Astrocyte (in vitro differentiated cells and primary cell): ENCODE data around the gene CAMK2B.

Source experiments
- EZH2 ChIP-seq: IDR thresholded peaks from 2 replicates; pipeline ENCODE4 v1.6.1; 2012; ENCODE audit warnings: mild to moderate bottlenecking, low read length, inconsistent platforms; ENCODE audit not compliant: insufficient read depth
- TF ChIP-seq, protein P1 (sequence below): IDR thresholded peaks from 2 replicates; pipeline ENCODE4 v1.5.1; 2011; ENCODE audit warnings: low read depth, mild to moderate bottlenecking, inconsistent platforms, low read length, moderate library complexity; ENCODE audit not compliant: insufficient read depth

DNA sequence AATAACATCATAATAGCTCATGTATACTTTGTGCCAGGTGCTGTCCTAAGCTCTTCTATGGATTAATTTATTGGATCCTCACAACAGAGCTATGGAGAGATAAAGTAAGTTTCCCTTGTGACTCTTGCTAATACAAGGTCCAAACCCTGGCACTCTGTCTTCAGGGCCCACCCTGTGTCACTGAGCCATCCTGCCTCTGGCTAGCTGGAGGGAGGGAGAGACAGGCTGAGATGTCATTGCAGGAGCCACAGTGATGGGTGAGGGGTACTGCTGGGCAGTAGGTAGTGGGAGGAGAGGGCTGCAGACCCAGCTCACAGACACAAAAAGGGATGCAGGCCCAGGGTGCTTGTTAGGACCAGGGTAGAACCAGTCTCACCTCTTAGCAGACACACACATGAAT lies 153.0 kb downstream of the CAMK2B start:
- TF ChIP-seq, protein P1, sequence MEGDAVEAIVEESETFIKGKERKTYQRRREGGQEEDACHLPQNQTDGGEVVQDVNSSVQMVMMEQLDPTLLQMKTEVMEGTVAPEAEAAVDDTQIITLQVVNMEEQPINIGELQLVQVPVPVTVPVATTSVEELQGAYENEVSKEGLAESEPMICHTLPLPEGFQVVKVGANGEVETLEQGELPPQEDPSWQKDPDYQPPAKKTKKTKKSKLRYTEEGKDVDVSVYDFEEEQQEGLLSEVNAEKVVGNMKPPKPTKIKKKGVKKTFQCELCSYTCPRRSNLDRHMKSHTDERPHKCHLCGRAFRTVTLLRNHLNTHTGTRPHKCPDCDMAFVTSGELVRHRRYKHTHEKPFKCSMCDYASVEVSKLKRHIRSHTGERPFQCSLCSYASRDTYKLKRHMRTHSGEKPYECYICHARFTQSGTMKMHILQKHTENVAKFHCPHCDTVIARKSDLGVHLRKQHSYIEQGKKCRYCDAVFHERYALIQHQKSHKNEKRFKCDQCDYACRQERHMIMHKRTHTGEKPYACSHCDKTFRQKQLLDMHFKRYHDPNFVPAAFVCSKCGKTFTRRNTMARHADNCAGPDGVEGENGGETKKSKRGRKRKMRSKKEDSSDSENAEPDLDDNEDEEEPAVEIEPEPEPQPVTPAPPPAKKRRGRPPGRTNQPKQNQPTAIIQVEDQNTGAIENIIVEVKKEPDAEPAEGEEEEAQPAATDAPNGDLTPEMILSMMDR = no peak
- no peak for TF ChIP-seq EZH2
